ENCODE data around the gene PADI3. TPM values are rescaled to one million over a fixed set of nuclear protein-coding genes. Genes with fewer than 3 reads are reported as not detected.

Gene PADI3
- total RNA-seq, 4 donors from 2014 or later: not detected

- Histone ChIP-seq H3K36me3 (no peaks in the 10 kb centered on the region), H3K9me3 (no peaks in the 10 kb centered on the region), H3K4me3 (no peak overlapping the region), H3K27ac (replicated peaks in 1 of 4) (no peak overlapping the region), H3K27me3 (peaks cover 0 to 70% (median 0%) of the 10 kb centered on the region in 4 donors), H3K4me1 (peaks cover 0 to 4% (median 0%) of the 10 kb centered on the region in 4 donors)
- intact Hi-C loops (cut with DNase I): no loop called here
- TF ChIP-seq CTCF (IDR thresholded peaks at IDR 0.05) (no peak), POLR2A (IDR thresholded peaks at IDR 0.05; ENCODE audit: low read depth) (no peak), EP300 (IDR thresholded peaks at IDR 0.05) (no peak), POLR2AphosphoS5 (IDR thresholded peaks at IDR 0.05) (no peak)
- 92% methylated on average over 3 of the region's 5 CpGs for WGBS
- no peak for DNase-seq (ENCODE audit: extremely low spot score)
These were observed 38.4 kb downstream of the PADI3 start for GRCh38 chr1:17287130-17287776.

GRCh38 chr1:17289721-17290120 lies 40.8 kb downstream of the PADI3 start:
- TF ChIP-seq CTCF (IDR thresholded peaks at IDR 0.05) (no peak), POLR2A (IDR thresholded peaks at IDR 0.05; ENCODE audit: low read depth) (no peak), EP300 (IDR thresholded peaks at IDR 0.05) (no peak), POLR2AphosphoS5 (IDR thresholded peaks at IDR 0.05) (no peak)
- no peak for DNase-seq (ENCODE audit: extremely low spot score)
- H3K27ac ChIP-seq (replicated peaks in 1 of 4): no peak overlapping the region
- peaks cover 0 to 4% (median 0%) of the 10 kb centered on the region in 4 donors for H3K4me1 ChIP-seq
- H3K4me3 ChIP-seq: no peak overlapping the region
- no peaks in the 10 kb centered on the region for H3K36me3 ChIP-seq
- H3K27me3 ChIP-seq: peaks cover 0 to 63% (median 0%) of the 10 kb centered on the region in 4 donors
- intact Hi-C loops (cut with DNase I): no loop called here
- H3K9me3 ChIP-seq: no peaks in the 10 kb centered on the region
- 15% methylated on average over 1 of the region's 2 CpGs for WGBS

GRCh38 chr1:17290553-17290952 lies 41.7 kb downstream of the PADI3 start:
- WGBS: 92% methylated on average over 3 of the region's 3 CpGs
- intact Hi-C loops (cut with DNase I): no loop called here
- DNase-seq (ENCODE audit: extremely low spot score): no peak
- Histone ChIP-seq H3K27ac (replicated peaks in 1 of 4) (no peak overlapping the region), H3K36me3 (no peaks in the 10 kb centered on the region), H3K27me3 (peaks cover 0 to 62% (median 0%) of the 10 kb centered on the region in 4 donors), H3K9me3 (no peaks in the 10 kb centered on the region), H3K4me1 (peaks cover 0 to 4% (median 0%) of the 10 kb centered on the region in 4 donors), H3K4me3 (no peak overlapping the region)
- TF ChIP-seq CTCF (IDR thresholded peaks at IDR 0.05): no peak
- no peak for TF ChIP-seq POLR2A (IDR thresholded peaks at IDR 0.05; ENCODE audit: low read depth)
- no peak for TF ChIP-seq POLR2AphosphoS5 (IDR thresholded peaks at IDR 0.05)
- no peak for TF ChIP-seq EP300 (IDR thresholded peaks at IDR 0.05)

- Histone ChIP-seq H3K4me3 (no peak overlapping the region), H3K36me3 (no peaks in the 10 kb centered on the region), H3K27ac (replicated peaks in 1 of 4) (no peak overlapping the region), H3K9me3 (no peaks in the 10 kb centered on the region), H3K27me3 (peaks cover 0 to 48% (median 0%) of the 10 kb centered on the region in 4 donors), H3K4me1 (peaks cover 0 to 4% (median 0%) of the 10 kb centered on the region in 4 donors)
- intact Hi-C loops (cut with DNase I): no loop called here
- WGBS: 60% methylated on average over 7 of the region's 7 CpGs
- TF ChIP-seq POLR2A (IDR thresholded peaks at IDR 0.05; ENCODE audit: low read depth): no peak
- TF ChIP-seq EP300 (IDR thresholded peaks at IDR 0.05): no peak
- no peak for TF ChIP-seq CTCF (IDR thresholded peaks at IDR 0.05)
- TF ChIP-seq POLR2AphosphoS5 (IDR thresholded peaks at IDR 0.05): no peak
- no peak for DNase-seq (ENCODE audit: extremely low spot score)
These were observed 43.6 kb downstream of the PADI3 start for GRCh38 chr1:17292299-17293160.
